GM12892 (cell line): ENCODE results near the gene TTC36.

Experiments used
- POLR2A ChIP-seq: IDR thresholded peaks from 2 replicates; pipeline ENCODE4 v1.6.1; 2011; ENCODE audit warnings: low read depth, low read length, control low read depth
- POLR2AphosphoS5 ChIP-seq: IDR thresholded peaks from 2 replicates; pipeline ENCODE4 v1.6.1; 2011; ENCODE audit warnings: low read depth, low read length, control low read depth
- TAF1 ChIP-seq: IDR thresholded peaks from 2 replicates; pipeline ENCODE4 v1.6.1; 2011; ENCODE audit warnings: low read depth, mild to moderate bottlenecking, control low read depth, low read length, borderline replicate concordance

DNA sequence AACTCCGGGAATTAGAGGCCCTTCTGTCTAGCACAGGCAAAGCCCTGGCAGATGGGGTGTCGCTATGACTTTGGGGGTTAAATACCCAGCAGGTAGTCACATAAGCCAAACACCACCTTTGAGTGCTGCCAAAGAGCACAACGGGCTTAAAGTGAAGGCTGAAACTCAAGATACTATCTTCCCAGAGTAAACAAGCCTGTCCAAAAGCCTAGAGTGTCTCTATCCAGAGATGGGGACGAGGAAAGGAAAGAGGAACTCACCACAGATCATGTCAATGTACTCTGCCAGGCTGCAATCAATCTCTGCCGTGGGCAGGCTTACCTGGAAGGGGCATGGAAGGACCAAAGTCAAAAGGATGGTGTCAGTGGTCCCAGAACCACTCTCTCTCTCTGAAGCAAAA is 18.3 kb downstream of the TTC36 start:
- TF ChIP-seq POLR2AphosphoS5 (no peak), TAF1 (no peak), POLR2A (no peak)
